Suppressor macrophage treated with lipopolysaccharide for 4 hours (primary cell): ENCODE data around the gene LDLRAD2.
"Not testable (repeated sequence)": the region's sequence is repeated elsewhere in the genome, so short reads cannot be mapped to it uniquely, and the experiment has no call there.

Experiments
- DNase-seq: peaks from one replicate; pipeline ENCODE4 v3.0.0-alpha.2; 2020

LDLRAD2 gene

GRCh38 chr1:21783679-21784603 is 28.1 kb upstream of the LDLRAD2 start:
- no peak for DNase-seq

- DNase-seq = not testable (repeated sequence)
These were observed 26.3 kb upstream of the LDLRAD2 start for GRCh38 chr1:21785764-21786163.

GRCh38 chr1:21786640-21787039 is 25.4 kb upstream of the LDLRAD2 start:
- no peak for DNase-seq

GRCh38 chr1:21793104-21793503 is 19.0 kb upstream of the LDLRAD2 start:
- DNase-seq = no peak

GRCh38 chr1:21794656-21795055 is 17.4 kb upstream of the LDLRAD2 start:
- no peak for DNase-seq

- no peak for DNase-seq
These were observed 17.0 kb upstream of the LDLRAD2 start for GRCh38 chr1:21795075-21795474.

GRCh38 chr1:21799730-21800129 is 12.3 kb upstream of the LDLRAD2 start:
- DNase-seq = no peak

GRCh38 chr1:21801100-21801499 is 11.0 kb upstream of the LDLRAD2 start:
- no peak for DNase-seq

- no peak for DNase-seq
These were observed 7.5 kb upstream of the LDLRAD2 start for GRCh38 chr1:21804536-21804935.

GRCh38 chr1:21813542-21813941 is 1.5 kb downstream of the LDLRAD2 start:
- DNase-seq = no peak

- DNase-seq = peak; percentile 12
These were observed 2.3 kb downstream of the LDLRAD2 start for GRCh38 chr1:21814241-21814918.

GRCh38 chr1:21814981-21815582 is 3.0 kb downstream of the LDLRAD2 start:
- no peak for DNase-seq

GRCh38 chr1:21815724-21816321 is 3.8 kb downstream of the LDLRAD2 start:
- peak; percentile 70 for DNase-seq

- no peak for DNase-seq
These were observed 4.7 kb downstream of the LDLRAD2 start for GRCh38 chr1:21816602-21817302.

- peak; percentile 67 for DNase-seq
These were observed 6.6 kb downstream of the LDLRAD2 start for GRCh38 chr1:21818656-21819055.

GRCh38 chr1:21820597-21821232 is 8.7 kb downstream of the LDLRAD2 start:
- DNase-seq = no peak

GRCh38 chr1:21821385-21822019 is 9.4 kb downstream of the LDLRAD2 start:
- DNase-seq = no peak

- DNase-seq = no peak
These were observed 10.3 kb downstream of the LDLRAD2 start for GRCh38 chr1:21822349-21822748.

- peak; percentile 12 for DNase-seq
These were observed 11.3 kb downstream of the LDLRAD2 start for GRCh38 chr1:21823206-21823979.

- no peak for DNase-seq
These were observed 12.1 kb downstream of the LDLRAD2 start for GRCh38 chr1:21823980-21824702.
